Heart left ventricle (tissue), 13 donors: Measurements from ENCODE around the gene IL4R.

Experiments used
- CTCF ChIP-seq, 12 donors: fragments of 200-600 bp; sonication (generic) in 4 of 12; IDR thresholded peaks; one replicate each; pipeline versions ENCODE4 v1.5.0 to v1.8.0; 2018 to 2022; ENCODE audit warnings: antibody characterized with exemption in 12 of 12, mild to moderate bottlenecking in 5 of 12
- POLR2A ChIP-seq, 2 donors: fragments of 450-650 bp; IDR thresholded peaks; one replicate each; pipeline ENCODE4 v1.6.1; 2017; ENCODE audit warnings: antibody characterized with exemption in 2 of 2, mild to moderate bottlenecking in 2 of 2, moderate library complexity in 2 of 2
- donor health status: ischemic (EF 13 %, LVEDD 7.1; RV severe dilation, severe dysfunction).
- donor health status: DM: no; HTN: yes; CAD: no.
- donor health status: DM: no; HTN: no; CAD: no.
- donor health status: ischemic (EF 25% LVEDD 6.9; RV normal size, moderate dysfunction).
- donor health status: ischemic (EF 25% LVEDD 5.7; RV mildly dilated, moderate dysfunction).
- donor health status: ischemic (EF 35%, LVEDD 5.7; RV mildly dilated, moderate dysfunction).
- donor health status: nonischemic (EF 11% LVEDD 7.7; RV severe dilation, severe dysfunction).
- donor health status: DM: yes; HTN: yes; CAD: no.
- donor health status: PGD.
- donor health status: ischemic (EF 29% LVEDD 5.4; RV normal size, mild dysfunction).
- donor health status: nonischemic (EF 23%, LVEDD 6.1; RV moderate dilation, normal function).

DNA sequence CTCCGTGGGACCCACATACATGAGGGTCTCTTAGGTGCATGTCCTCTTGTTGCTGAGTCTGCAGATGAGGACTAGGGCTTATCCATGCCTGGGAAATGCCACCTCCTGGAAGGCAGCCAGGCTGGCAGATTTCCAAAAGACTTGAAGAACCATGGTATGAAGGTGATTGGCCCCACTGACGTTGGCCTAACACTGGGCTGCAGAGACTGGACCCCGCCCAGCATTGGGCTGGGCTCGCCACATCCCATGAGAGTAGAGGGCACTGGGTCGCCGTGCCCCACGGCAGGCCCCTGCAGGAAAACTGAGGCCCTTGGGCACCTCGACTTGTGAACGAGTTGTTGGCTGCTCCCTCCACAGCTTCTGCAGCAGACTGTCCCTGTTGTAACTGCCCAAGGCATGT, 50.0 kb downstream of the IL4R start:
- TF ChIP-seq CTCF (IDR thresholded peaks at IDR 0.05) (no peak), POLR2A (IDR thresholded peaks at IDR 0.05) (no peak)
